Measurements from ENCODE around the gene NKAIN2.
"Not testable (repeated sequence)": the region's sequence is repeated elsewhere in the genome, so short reads cannot be mapped to it uniquely, and the experiment has no call there.

NKAIN2 gene

GRCh38 chr6:124535299-124535698 lies 731.6 kb downstream of the NKAIN2 start:
- DNase-seq, result no peak

- no peak for DNase-seq
These were observed 732.1 kb downstream of the NKAIN2 start for GRCh38 chr6:124535746-124536145.

- no peak for DNase-seq
These were observed 732.6 kb downstream of the NKAIN2 start for GRCh38 chr6:124536157-124536841.

- DNase-seq, result no peak
These were observed 733.2 kb downstream of the NKAIN2 start for GRCh38 chr6:124536842-124537191.

- no peak for DNase-seq
These were observed 735.4 kb downstream of the NKAIN2 start for GRCh38 chr6:124539096-124539495.

GRCh38 chr6:124541573-124541972 lies 737.9 kb downstream of the NKAIN2 start:
- DNase-seq, result no peak

- no peak for DNase-seq
These were observed 742.9 kb downstream of the NKAIN2 start for GRCh38 chr6:124546601-124547000.

- no peak for DNase-seq
These were observed 748.1 kb downstream of the NKAIN2 start for GRCh38 chr6:124551711-124552233.

- DNase-seq, result no peak
These were observed 754.2 kb downstream of the NKAIN2 start for GRCh38 chr6:124557873-124558272.

- DNase-seq, result not testable (repeated sequence)
These were observed 756.4 kb downstream of the NKAIN2 start for GRCh38 chr6:124560078-124560477.

GRCh38 chr6:124560873-124561567 lies 757.4 kb downstream of the NKAIN2 start:
- no peak for DNase-seq

- no peak for DNase-seq
These were observed 758.0 kb downstream of the NKAIN2 start for GRCh38 chr6:124561635-124562130.

GRCh38 chr6:124564125-124564524 lies 760.5 kb downstream of the NKAIN2 start:
- not testable (repeated sequence) for DNase-seq

GRCh38 chr6:124567401-124567800 lies 763.7 kb downstream of the NKAIN2 start:
- no peak for DNase-seq

GRCh38 chr6:124573953-124574352 lies 770.3 kb downstream of the NKAIN2 start:
- DNase-seq, result no peak

GRCh38 chr6:124577734-124578281 lies 774.1 kb downstream of the NKAIN2 start:
- no peak for DNase-seq

- DNase-seq, result no peak
These were observed 786.3 kb downstream of the NKAIN2 start for GRCh38 chr6:124590001-124590400.

GRCh38 chr6:124599656-124600055 lies 796.0 kb downstream of the NKAIN2 start:
- no peak for DNase-seq

- no peak for DNase-seq
These were observed 801.1 kb downstream of the NKAIN2 start for GRCh38 chr6:124604719-124605118.

GRCh38 chr6:124607119-124607627 lies 803.5 kb downstream of the NKAIN2 start:
- no peak for DNase-seq

- DNase-seq, result no peak
These were observed 809.4 kb downstream of the NKAIN2 start for GRCh38 chr6:124613031-124613430.

GRCh38 chr6:124622351-124622750 lies 818.7 kb downstream of the NKAIN2 start:
- DNase-seq, result no peak

GRCh38 chr6:124633655-124634054 lies 830.0 kb downstream of the NKAIN2 start:
- no peak for DNase-seq

- no peak for DNase-seq
These were observed 836.8 kb downstream of the NKAIN2 start for GRCh38 chr6:124640432-124640831.

Measured in CD4-positive, alpha-beta T cell treated with Interleukin-4 for 1 hour (primary cell).